CD4-positive, alpha-beta T cell treated with Interleukin-4 for 1 hour (primary cell): ENCODE measurements around the gene QRSL1.
"Not testable (repeated sequence)": the region's sequence is repeated elsewhere in the genome, so short reads cannot be mapped to it uniquely, and the experiment has no call there.

Experiments used
- DNase-seq, 2 donors: peaks; one replicate each; pipeline ENCODE4 v3.0.0-alpha.2; 2020 to 2022

The QRSL1 gene

DNA sequence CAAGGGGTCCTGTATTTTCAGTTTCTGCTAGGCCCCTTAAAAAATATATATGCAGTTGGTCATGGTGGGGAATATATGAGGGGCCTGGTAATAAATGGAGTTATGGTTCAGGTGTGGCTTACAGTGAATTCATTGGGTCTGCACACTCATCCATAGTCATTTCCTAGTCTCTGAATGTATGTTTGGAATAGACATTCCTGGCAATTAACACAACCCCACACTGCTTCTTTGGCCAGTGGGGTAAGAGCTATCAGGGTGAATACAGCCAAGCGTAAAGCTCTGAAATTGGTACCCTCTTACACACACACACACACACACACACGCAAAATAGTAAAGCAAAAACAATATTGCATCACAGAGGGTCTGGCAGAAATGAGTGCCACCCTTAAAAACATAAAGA, 56.5 kb downstream of the QRSL1 start:
- no peak for DNase-seq

GRCh38 chr6:106688177-106688951, 59.0 kb downstream of the QRSL1 start:
- DNase-seq = no peak

DNA sequence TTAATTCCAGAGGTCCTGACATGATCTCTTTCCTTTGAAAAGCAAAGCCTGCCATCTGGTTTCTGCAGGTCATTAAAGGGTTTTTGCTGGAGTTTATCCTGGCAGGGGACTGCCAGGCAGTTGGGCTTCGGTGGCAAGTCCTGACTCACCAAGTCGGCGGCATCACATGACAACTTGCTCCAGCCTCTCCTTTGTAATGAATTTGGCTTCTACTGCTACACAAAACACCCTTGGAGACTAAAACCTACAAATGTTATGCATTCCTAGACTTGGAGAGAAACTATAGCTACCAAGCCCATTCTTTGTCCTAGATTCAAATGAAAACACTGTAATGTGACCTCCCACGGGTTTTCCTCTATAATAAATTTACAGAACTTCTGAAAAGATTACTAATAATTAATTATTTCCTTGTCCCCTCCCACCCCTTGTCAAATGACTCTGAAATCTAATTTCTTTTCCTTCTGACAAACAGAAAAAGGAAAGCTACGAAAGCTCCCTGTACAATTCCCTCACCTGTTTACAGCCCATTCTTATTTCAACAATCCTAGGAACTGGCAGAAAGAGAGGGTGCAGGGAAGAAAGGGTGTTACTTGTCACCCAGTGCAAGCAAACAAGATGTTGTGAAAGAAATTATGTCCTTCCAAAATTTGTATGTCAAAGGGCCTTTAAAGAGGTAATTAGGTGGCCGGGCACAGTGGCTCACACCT, 62.9 kb downstream of the QRSL1 start:
- no peak for DNase-seq

DNA sequence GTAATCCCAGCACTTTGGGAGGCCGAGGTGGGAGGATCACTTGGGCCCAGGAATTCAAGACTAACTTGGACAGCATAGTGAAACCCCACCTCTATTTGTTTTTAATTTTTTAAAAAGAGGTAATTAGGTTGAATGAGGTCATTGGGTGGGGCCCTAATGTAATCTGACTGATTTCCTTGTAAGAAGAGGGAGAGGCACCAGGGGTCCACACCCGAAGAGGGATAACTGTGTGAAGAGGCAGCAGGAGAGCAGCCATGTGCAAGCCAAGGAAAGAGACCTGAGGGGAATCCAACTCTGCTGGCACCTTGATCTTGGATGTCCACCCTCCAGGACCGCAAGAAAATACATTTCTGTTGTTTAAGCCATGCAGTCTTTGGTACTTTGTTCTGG, 63.4 kb downstream of the QRSL1 start:
- no peak for DNase-seq

- DNase-seq = no peak
Measured at GRCh38 chr6:106693418-106693817, 64.0 kb downstream of the QRSL1 start.

GRCh38 chr6:106694343-106694742, 65.0 kb downstream of the QRSL1 start:
- no peak for DNase-seq

GRCh38 chr6:106700581-106700980, 71.2 kb downstream of the QRSL1 start:
- DNase-seq = no peak

- not testable (repeated sequence) for DNase-seq
Measured at GRCh38 chr6:106701201-106701600, 71.8 kb downstream of the QRSL1 start.

GRCh38 chr6:106702046-106702445, 72.7 kb downstream of the QRSL1 start:
- DNase-seq = no peak

- DNase-seq = peak in 1 of 2 donors; percentile 49
Measured at GRCh38 chr6:106702451-106703110, 73.2 kb downstream of the QRSL1 start.

DNA sequence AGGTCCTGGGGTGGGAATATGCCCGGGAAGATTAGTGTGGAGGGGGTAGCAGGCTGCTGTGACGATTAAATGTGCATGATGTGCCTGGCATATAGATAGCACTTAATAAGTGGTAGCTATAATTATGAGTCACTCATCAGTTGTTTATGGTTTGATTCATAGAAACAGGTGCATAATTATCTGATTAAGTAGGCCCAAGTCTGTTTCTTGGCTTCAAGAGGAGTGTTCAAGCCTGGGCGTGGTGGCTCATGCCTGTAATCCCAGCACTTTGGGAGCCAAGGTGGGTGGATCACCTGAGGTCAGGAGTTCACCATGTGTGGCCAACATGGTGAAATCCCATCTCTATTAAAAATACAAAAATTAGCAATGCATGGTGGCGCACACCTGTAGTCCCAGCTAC, 74.9 kb downstream of the QRSL1 start:
- DNase-seq = no peak

DNA sequence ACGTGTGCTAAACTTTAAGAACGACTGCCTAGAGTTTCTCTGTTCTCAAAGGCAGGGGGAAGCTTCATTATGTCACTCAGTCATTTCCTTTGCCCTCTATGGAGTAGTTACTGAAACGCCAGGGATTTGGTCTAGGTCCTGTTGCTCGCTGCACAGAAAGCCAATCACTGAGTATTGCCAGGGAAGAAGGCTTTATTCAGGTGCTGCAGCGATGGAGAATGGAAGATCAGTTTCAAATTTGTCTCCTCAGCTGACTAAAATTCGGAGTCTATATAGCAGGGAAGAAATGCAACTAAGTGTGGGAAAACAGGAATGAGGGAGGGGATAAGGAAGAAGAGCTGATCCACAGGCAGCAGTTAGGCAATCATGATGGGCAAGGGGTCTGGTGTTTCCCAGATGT, 75.8 kb downstream of the QRSL1 start:
- DNase-seq = no peak

DNA sequence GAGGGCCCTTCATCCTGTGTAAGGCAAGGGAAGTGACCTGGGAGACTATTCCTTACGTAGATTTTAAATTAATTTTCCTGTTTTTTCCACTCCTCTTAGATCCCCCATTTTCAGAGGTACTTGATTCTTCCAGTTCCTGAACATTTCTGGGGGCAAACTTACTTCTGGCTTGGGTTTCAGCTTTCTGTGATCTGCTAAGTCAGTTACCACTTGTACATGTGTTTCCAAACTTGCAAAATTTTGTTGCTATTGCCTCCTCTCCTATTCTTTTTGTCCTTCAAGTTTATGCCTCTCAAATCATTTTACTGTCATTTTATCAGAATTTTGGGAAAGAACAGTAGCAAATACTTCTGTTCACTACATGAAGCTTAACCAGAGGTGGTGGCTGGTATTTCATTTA, 81.2 kb downstream of the QRSL1 start:
- DNase-seq = no peak

GRCh38 chr6:106714281-106714680, 84.9 kb downstream of the QRSL1 start:
- DNase-seq = no peak

DNA sequence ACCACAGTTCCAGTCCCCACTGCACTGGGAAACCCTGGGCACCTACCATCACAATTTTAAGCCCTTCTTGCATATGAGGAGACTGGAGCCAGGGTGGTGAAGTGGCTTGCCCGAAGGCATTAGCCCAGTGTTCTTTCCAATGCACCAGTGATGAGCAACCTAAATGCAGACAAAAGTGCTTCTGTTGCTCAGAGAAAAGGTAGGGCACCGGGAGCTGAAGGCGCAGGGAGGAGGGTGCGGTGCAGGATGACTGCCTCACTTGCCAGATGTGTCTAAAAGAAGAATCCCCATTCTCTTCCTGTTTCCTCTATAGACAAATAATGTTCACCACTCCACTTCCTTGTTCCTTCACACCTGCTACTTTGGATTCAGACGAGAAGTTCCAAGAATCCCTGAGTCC, 86.5 kb downstream of the QRSL1 start:
- no peak for DNase-seq

GRCh38 chr6:106716966-106717365, 87.6 kb downstream of the QRSL1 start:
- no peak for DNase-seq
